ENCODE measurements around the gene KIF3A.

DNA sequence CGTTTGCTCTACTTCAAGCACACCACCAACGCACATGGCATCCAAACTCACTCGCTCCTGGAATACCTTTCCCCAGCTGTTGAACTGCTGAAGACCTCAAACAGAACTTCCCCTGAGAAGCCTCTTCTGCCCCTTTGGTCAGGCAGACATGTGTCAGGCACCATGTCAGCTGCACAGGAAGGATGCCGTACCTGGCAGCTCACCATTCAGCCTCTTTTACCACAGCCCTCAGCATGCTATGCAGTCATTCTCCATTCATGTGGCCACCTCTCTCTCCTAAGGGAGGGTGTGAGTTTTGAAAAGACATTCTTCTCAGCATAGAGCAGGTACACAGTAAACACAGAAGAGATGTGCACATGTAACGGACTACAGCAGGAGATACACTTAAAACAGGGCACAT, 49.4 kb downstream of the KIF3A start:
- TF ChIP-seq, protein P1, sequence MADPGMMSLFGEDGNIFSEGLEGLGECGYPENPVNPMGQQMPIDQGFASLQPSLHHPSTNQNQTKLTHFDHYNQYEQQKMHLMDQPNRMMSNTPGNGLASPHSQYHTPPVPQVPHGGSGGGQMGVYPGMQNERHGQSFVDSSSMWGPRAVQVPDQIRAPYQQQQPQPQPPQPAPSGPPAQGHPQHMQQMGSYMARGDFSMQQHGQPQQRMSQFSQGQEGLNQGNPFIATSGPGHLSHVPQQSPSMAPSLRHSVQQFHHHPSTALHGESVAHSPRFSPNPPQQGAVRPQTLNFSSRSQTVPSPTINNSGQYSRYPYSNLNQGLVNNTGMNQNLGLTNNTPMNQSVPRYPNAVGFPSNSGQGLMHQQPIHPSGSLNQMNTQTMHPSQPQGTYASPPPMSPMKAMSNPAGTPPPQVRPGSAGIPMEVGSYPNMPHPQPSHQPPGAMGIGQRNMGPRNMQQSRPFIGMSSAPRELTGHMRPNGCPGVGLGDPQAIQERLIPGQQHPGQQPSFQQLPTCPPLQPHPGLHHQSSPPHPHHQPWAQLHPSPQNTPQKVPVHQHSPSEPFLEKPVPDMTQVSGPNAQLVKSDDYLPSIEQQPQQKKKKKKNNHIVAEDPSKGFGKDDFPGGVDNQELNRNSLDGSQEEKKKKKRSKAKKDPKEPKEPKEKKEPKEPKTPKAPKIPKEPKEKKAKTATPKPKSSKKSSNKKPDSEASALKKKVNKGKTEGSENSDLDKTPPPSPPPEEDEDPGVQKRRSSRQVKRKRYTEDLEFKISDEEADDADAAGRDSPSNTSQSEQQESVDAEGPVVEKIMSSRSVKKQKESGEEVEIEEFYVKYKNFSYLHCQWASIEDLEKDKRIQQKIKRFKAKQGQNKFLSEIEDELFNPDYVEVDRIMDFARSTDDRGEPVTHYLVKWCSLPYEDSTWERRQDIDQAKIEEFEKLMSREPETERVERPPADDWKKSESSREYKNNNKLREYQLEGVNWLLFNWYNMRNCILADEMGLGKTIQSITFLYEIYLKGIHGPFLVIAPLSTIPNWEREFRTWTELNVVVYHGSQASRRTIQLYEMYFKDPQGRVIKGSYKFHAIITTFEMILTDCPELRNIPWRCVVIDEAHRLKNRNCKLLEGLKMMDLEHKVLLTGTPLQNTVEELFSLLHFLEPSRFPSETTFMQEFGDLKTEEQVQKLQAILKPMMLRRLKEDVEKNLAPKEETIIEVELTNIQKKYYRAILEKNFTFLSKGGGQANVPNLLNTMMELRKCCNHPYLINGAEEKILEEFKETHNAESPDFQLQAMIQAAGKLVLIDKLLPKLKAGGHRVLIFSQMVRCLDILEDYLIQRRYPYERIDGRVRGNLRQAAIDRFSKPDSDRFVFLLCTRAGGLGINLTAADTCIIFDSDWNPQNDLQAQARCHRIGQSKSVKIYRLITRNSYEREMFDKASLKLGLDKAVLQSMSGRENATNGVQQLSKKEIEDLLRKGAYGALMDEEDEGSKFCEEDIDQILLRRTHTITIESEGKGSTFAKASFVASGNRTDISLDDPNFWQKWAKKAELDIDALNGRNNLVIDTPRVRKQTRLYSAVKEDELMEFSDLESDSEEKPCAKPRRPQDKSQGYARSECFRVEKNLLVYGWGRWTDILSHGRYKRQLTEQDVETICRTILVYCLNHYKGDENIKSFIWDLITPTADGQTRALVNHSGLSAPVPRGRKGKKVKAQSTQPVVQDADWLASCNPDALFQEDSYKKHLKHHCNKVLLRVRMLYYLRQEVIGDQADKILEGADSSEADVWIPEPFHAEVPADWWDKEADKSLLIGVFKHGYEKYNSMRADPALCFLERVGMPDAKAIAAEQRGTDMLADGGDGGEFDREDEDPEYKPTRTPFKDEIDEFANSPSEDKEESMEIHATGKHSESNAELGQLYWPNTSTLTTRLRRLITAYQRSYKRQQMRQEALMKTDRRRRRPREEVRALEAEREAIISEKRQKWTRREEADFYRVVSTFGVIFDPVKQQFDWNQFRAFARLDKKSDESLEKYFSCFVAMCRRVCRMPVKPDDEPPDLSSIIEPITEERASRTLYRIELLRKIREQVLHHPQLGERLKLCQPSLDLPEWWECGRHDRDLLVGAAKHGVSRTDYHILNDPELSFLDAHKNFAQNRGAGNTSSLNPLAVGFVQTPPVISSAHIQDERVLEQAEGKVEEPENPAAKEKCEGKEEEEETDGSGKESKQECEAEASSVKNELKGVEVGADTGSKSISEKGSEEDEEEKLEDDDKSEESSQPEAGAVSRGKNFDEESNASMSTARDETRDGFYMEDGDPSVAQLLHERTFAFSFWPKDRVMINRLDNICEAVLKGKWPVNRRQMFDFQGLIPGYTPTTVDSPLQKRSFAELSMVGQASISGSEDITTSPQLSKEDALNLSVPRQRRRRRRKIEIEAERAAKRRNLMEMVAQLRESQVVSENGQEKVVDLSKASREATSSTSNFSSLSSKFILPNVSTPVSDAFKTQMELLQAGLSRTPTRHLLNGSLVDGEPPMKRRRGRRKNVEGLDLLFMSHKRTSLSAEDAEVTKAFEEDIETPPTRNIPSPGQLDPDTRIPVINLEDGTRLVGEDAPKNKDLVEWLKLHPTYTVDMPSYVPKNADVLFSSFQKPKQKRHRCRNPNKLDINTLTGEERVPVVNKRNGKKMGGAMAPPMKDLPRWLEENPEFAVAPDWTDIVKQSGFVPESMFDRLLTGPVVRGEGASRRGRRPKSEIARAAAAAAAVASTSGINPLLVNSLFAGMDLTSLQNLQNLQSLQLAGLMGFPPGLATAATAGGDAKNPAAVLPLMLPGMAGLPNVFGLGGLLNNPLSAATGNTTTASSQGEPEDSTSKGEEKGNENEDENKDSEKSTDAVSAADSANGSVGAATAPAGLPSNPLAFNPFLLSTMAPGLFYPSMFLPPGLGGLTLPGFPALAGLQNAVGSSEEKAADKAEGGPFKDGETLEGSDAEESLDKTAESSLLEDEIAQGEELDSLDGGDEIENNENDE (IDR thresholded peaks at IDR 0.05; ENCODE audit: insufficient replicate concordance, low read length) = no peak
- TF ChIP-seq, protein P2, sequence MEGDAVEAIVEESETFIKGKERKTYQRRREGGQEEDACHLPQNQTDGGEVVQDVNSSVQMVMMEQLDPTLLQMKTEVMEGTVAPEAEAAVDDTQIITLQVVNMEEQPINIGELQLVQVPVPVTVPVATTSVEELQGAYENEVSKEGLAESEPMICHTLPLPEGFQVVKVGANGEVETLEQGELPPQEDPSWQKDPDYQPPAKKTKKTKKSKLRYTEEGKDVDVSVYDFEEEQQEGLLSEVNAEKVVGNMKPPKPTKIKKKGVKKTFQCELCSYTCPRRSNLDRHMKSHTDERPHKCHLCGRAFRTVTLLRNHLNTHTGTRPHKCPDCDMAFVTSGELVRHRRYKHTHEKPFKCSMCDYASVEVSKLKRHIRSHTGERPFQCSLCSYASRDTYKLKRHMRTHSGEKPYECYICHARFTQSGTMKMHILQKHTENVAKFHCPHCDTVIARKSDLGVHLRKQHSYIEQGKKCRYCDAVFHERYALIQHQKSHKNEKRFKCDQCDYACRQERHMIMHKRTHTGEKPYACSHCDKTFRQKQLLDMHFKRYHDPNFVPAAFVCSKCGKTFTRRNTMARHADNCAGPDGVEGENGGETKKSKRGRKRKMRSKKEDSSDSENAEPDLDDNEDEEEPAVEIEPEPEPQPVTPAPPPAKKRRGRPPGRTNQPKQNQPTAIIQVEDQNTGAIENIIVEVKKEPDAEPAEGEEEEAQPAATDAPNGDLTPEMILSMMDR (IDR thresholded peaks at IDR 0.05; ENCODE audit: control extremely low read depth in 1 of 3, insufficient read depth in 1 of 3, low read depth in 1 of 3, low read length in 3 of 3) = no peak
- TF ChIP-seq SIX5 (IDR thresholded peaks at IDR 0.05; ENCODE audit: low read depth, low read length) (no peak), NANOG (IDR thresholded peaks at IDR 0.05; ENCODE audit: insufficient read depth, low read depth, low read length, poor library complexity, severe bottlenecking) (no peak), POLR2A (IDR thresholded peaks at IDR 0.05; ENCODE audit: control extremely low read depth in 1 of 2, low read depth in 2 of 2, low read length in 2 of 2) (no peak)
